Duodenal mucosa (tissue), 2 donors: ENCODE results near the gene PAFAH1B1.
"Not testable (repeated sequence)": the region's sequence is repeated elsewhere in the genome, so short reads cannot be mapped to it uniquely, and the experiment has no call there.

Experiments
- H3K27ac ChIP-seq: one replicate; pipeline ENCODE4 v1.7.0; 2013; ENCODE audit warnings: low read depth, low read length
- H3K27me3 ChIP-seq, 2 donors: one replicate each; pipeline ENCODE4 v1.7.0; 2013; ENCODE audit warnings: low read length in 2 of 2, control low read depth in 1 of 2; ENCODE audit not compliant: insufficient read depth in 2 of 2, control insufficient read depth in 1 of 2
- H3K36me3 ChIP-seq, 2 donors: one replicate each; pipeline ENCODE4 v1.7.0; 2013; ENCODE audit warnings: low read length in 2 of 2, control low read depth in 1 of 2; ENCODE audit not compliant: insufficient read depth in 2 of 2, control insufficient read depth in 1 of 2
- H3K4me1 ChIP-seq, 2 donors: one replicate each; pipeline ENCODE4 v1.7.0; 2013; ENCODE audit warnings: low read length in 2 of 2, control low read depth in 1 of 2; ENCODE audit not compliant: insufficient read depth in 2 of 2, control insufficient read depth in 1 of 2
- H3K4me3 ChIP-seq, 2 donors: one replicate each; pipeline ENCODE4 v1.7.0; 2013; ENCODE audit warnings: low read length in 2 of 2, low read depth in 1 of 2
- H3K9ac ChIP-seq, 2 donors: one replicate each; pipeline ENCODE4 v1.7.0; 2013; ENCODE audit warnings: low read length in 2 of 2, low read depth in 1 of 2
- H3K9me3 ChIP-seq, 2 donors: one replicate each; pipeline ENCODE4 v1.7.0; 2013; ENCODE audit warnings: low read length in 2 of 2, control low read depth in 1 of 2; ENCODE audit not compliant: control insufficient read depth in 1 of 2

PAFAH1B1 gene

DNA sequence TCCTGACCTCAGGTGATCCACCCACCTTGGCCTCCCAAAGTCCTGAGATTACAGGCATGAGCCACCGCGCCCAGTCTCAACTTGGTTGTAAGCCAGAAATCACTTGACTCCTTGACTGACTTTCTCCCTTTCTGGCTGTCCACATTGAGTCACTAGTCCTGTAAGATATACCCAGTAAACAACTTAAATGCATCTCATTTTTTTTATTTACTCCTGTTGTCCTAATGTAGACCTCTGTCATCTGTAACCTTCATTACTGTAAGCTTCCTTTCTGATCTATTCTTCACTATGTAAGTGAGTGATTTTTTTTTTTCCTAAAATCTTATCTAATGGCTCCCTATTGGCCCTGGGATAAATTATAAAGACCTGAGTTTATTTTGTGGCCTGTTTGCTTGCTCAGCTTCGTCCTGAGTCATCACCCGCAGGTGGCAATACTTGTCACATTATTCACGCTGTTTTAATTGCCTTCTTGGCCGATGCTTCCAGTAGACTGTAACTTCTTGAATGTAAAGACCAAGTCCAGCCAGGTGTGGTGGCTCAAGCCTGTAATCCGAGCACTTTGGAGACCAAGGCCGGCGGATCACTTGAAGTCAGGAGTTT lies 41.0 kb downstream of the PAFAH1B1 start:
- Histone ChIP-seq H3K9me3 (no peaks in the 10 kb centered on the region), H3K36me3 (peaks cover 4 to 11% of the 10 kb centered on the region in 2 donors), H3K4me1 (peaks cover 4 to 18% of the 10 kb centered on the region in 2 donors), H3K9ac (no peak overlapping the region), H3K4me3 (no peak overlapping the region), H3K27ac (no peak overlapping the region), H3K27me3 (no peaks in the 10 kb centered on the region)

DNA sequence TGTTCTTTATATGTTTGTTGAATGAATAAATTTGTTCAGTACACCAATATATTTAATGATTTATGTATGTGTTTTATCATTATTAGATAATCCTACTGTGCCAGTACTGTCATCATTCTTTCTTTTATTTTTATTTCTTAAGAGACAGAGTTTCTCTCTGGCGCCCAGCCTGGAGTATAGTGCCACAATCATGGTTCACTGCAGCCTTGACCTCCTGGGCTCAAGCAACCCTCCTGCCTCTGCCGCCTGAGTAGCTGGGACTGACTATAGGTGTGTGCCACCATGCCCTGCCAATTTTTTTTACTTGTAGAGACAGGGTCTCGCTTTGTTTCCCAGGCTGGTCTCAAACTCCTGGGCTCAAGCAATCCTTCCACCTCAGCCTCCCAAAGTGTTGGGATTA lies 41.8 kb downstream of the PAFAH1B1 start:
- H3K4me1 ChIP-seq, result peaks cover 4 to 15% of the 10 kb centered on the region in 2 donors
- H3K9ac ChIP-seq, result no peak overlapping the region
- H3K27me3 ChIP-seq, result no peaks in the 10 kb centered on the region
- H3K9me3 ChIP-seq, result no peaks in the 10 kb centered on the region
- H3K27ac ChIP-seq, result no peak overlapping the region
- no peak overlapping the region for H3K4me3 ChIP-seq
- peaks cover 4 to 14% of the 10 kb centered on the region in 2 donors for H3K36me3 ChIP-seq

GRCh38 chr17:2635675-2636074 lies 42.2 kb downstream of the PAFAH1B1 start:
- Histone ChIP-seq H3K27me3 (no peaks in the 10 kb centered on the region), H3K4me1 (peaks cover 4 to 15% of the 10 kb centered on the region in 2 donors), H3K36me3 (peaks cover 7 to 17% of the 10 kb centered on the region in 2 donors), H3K9me3 (no peaks in the 10 kb centered on the region), H3K9ac (no peak overlapping the region), H3K4me3 (no peak overlapping the region), H3K27ac (no peak overlapping the region)

GRCh38 chr17:2636169-2636930 lies 42.9 kb downstream of the PAFAH1B1 start:
- Histone ChIP-seq H3K4me1 (peaks cover 4 to 13% of the 10 kb centered on the region in 2 donors), H3K9ac (no peak overlapping the region), H3K27ac (no peak overlapping the region), H3K4me3 (no peak overlapping the region), H3K36me3 (peaks cover 8 to 20% of the 10 kb centered on the region in 2 donors), H3K9me3 (no peaks in the 10 kb centered on the region), H3K27me3 (no peaks in the 10 kb centered on the region)

GRCh38 chr17:2637422-2637821 lies 44.0 kb downstream of the PAFAH1B1 start:
- no peak overlapping the region for H3K27ac ChIP-seq
- H3K36me3 ChIP-seq, result peaks cover 8 to 26% of the 10 kb centered on the region in 2 donors
- H3K27me3 ChIP-seq, result no peaks in the 10 kb centered on the region
- H3K9me3 ChIP-seq, result no peaks in the 10 kb centered on the region
- H3K4me1 ChIP-seq, result peaks cover 4 to 10% of the 10 kb centered on the region in 2 donors
- H3K9ac ChIP-seq, result no peak overlapping the region
- H3K4me3 ChIP-seq, result no peak overlapping the region

DNA sequence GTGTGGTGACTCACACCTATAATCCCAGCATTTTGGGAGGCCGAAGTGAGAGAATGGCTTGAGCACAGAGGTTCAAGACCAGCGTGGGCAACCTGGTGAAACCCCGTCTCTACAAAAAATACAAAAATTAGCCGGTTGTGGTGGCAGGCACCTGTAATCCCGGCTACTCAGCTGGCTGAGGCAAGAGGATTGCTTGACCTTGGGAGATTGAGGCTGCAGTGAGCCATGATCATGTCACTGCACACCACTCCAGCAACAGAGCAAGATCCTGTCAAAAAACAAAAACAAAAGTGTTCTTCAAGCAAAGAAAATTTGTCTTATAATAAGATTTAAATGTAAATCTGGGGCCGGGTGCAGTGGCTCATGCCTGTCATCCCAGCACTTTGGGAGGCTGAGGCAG lies 51.5 kb downstream of the PAFAH1B1 start:
- H3K4me3 ChIP-seq, result no peak overlapping the region
- H3K9me3 ChIP-seq, result no peaks in the 10 kb centered on the region
- no peak overlapping the region for H3K9ac ChIP-seq
- H3K36me3 ChIP-seq, result peaks cover 4 to 23% of the 10 kb centered on the region in 2 donors
- no peaks in the 10 kb centered on the region for H3K27me3 ChIP-seq
- no peaks in the 10 kb centered on the region for H3K4me1 ChIP-seq
- H3K27ac ChIP-seq, result no peak overlapping the region

GRCh38 chr17:2647957-2648356 lies 54.5 kb downstream of the PAFAH1B1 start:
- Histone ChIP-seq H3K4me1 (no peaks in the 10 kb centered on the region), H3K27me3 (no peaks in the 10 kb centered on the region), H3K4me3 (no peak overlapping the region), H3K36me3 (peaks cover 0 to 8% of the 10 kb centered on the region in 2 donors), H3K27ac (no peak overlapping the region), H3K9me3 (no peaks in the 10 kb centered on the region), H3K9ac (no peak overlapping the region)

GRCh38 chr17:2649191-2649590 lies 55.7 kb downstream of the PAFAH1B1 start:
- Histone ChIP-seq H3K9ac (no peak overlapping the region), H3K36me3 (peaks cover 0 to 3% of the 10 kb centered on the region in 2 donors), H3K27ac (no peak overlapping the region), H3K9me3 (no peaks in the 10 kb centered on the region), H3K4me3 (no peak overlapping the region), H3K27me3 (no peaks in the 10 kb centered on the region), H3K4me1 (no peaks in the 10 kb centered on the region)

DNA sequence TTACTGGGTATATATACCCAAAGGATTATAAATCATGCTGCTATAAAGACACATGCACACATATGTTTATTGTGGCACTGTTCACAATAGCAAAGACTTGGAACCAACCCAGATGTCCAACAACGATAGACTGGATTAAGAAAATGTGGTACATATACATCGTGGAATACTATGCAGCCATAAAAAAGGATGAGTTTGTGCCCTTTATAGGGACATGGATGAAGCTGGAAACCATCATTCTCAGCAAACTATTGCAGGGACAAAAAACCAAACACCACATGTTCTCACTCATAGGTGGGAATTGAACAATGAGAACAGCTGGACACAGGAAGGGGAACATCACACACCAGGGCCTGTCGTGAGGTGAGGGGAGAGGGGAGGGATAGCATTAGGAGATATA lies 59.5 kb downstream of the PAFAH1B1 start:
- H3K36me3 ChIP-seq, H3K4me3 ChIP-seq, H3K27ac ChIP-seq, H3K27me3 ChIP-seq, H3K4me1 ChIP-seq, H3K9ac ChIP-seq, H3K9me3 ChIP-seq: not testable (repeated sequence)

- no peak overlapping the region for H3K4me3 ChIP-seq
- H3K36me3 ChIP-seq, result peaks cover 0 to 10% of the 10 kb centered on the region in 2 donors
- no peak overlapping the region for H3K27ac ChIP-seq
- H3K4me1 ChIP-seq, result no peaks in the 10 kb centered on the region
- no peak overlapping the region for H3K9ac ChIP-seq
- H3K27me3 ChIP-seq, result no peaks in the 10 kb centered on the region
- no peaks in the 10 kb centered on the region for H3K9me3 ChIP-seq
These were observed 62.1 kb downstream of the PAFAH1B1 start for GRCh38 chr17:2655546-2655945.
